ENCODE results near the gene MRPL12. TPM values are rescaled to one million over a fixed set of nuclear protein-coding genes. Genes with fewer than 3 reads are reported as not detected.
"Not testable (repeated sequence)": the region's sequence is repeated elsewhere in the genome, so short reads cannot be mapped to it uniquely, and the experiment has no call there.

MRPL12 gene
- polyA plus RNA-seq (2012; ENCODE audit: insufficient read depth, insufficient read length): 113 TPM

GRCh38 chr17:81702934-81703746 lies at the start of gene MRPL12:
TSS of gene MRPL12 (plus strand) at chr17:81703367. CDS start at chr17:81703502, 135 bp downstream.
- peak within 1 kb of the TSS; percentile 75 for H3K4me3 ChIP-seq (ENCODE audit: low read length)
- DNase-seq (ENCODE audit: low read depth, low spot score): peak; percentile 87

- H3K4me3 ChIP-seq (ENCODE audit: low read length): no peak overlapping the region
- DNase-seq (ENCODE audit: low read depth, low spot score): no peak
These were observed 47.6 kb upstream of the MRPL12 start for GRCh38 chr17:81655378-81656117.

- H3K4me3 ChIP-seq (ENCODE audit: low read length): no peak within 1 kb of the TSS
- no peak for DNase-seq (ENCODE audit: low read depth, low spot score)
These were observed 46.9 kb upstream of the MRPL12 start, which contains the start of gene PDE6G for GRCh38 chr17:81656118-81656743. TSS of gene PDE6G (minus strand) at chr17:81656542. CDS start at chr17:81653305, 3,237 bp downstream.

GRCh38 chr17:81656835-81657234 lies 46.3 kb upstream of the MRPL12 start:
- no peak for DNase-seq (ENCODE audit: low read depth, low spot score)

GRCh38 chr17:81659038-81659437 lies 44.1 kb upstream of the MRPL12 start:
- no peak for DNase-seq (ENCODE audit: low read depth, low spot score)

More at GRCh38 chr17:81656835-81657234, 46.3 kb upstream of the MRPL12 start:
- no peak overlapping the region for H3K4me3 ChIP-seq (ENCODE audit: low read length)

GRCh38 chr17:81660441-81660840 lies 42.7 kb upstream of the MRPL12 start:
- no peak overlapping the region for H3K4me3 ChIP-seq (ENCODE audit: low read length)
- DNase-seq (ENCODE audit: low read depth, low spot score): no peak

More at GRCh38 chr17:81659038-81659437, 44.1 kb upstream of the MRPL12 start:
- no peak overlapping the region for H3K4me3 ChIP-seq (ENCODE audit: low read length)

GRCh38 chr17:81662002-81662401 lies 41.2 kb upstream of the MRPL12 start:
- DNase-seq (ENCODE audit: low read depth, low spot score): no peak

GRCh38 chr17:81664051-81664470 lies 39.1 kb upstream of the MRPL12 start:
- H3K4me3 ChIP-seq (ENCODE audit: low read length): no peak overlapping the region
- no peak for DNase-seq (ENCODE audit: low read depth, low spot score)

More at GRCh38 chr17:81662002-81662401, 41.2 kb upstream of the MRPL12 start:
- H3K4me3 ChIP-seq (ENCODE audit: low read length): no peak overlapping the region

- peak; percentile 36 for DNase-seq (ENCODE audit: low read depth, low spot score)
- H3K4me3 ChIP-seq (ENCODE audit: low read length): peak overlapping the region; percentile 97
These were observed 37.7 kb upstream of the MRPL12 start for GRCh38 chr17:81665205-81666091.

- no peak for DNase-seq (ENCODE audit: low read depth, low spot score)
These were observed 37.1 kb upstream of the MRPL12 start for GRCh38 chr17:81666092-81666341.

GRCh38 chr17:81666342-81667191 lies 36.6 kb upstream of the MRPL12 start, which contains the start of the genes CCDC137 and OXLD1:
TSS of gene CCDC137 (plus strand) at chr17:81666737. CDS start at chr17:81666767, 30 bp downstream.
TSS of gene OXLD1 (minus strand) at chr17:81666605. CDS start at chr17:81666577, 28 bp downstream.
- peak within 1 kb of the TSS; percentile 97 for H3K4me3 ChIP-seq (ENCODE audit: low read length)
- DNase-seq (ENCODE audit: low read depth, low spot score): peak; percentile 91

More at GRCh38 chr17:81666092-81666341, 37.1 kb upstream of the MRPL12 start:
- peak overlapping the region; percentile 97 for H3K4me3 ChIP-seq (ENCODE audit: low read length)

GRCh38 chr17:81667754-81668153 lies 35.4 kb upstream of the MRPL12 start:
- no peak for DNase-seq (ENCODE audit: low read depth, low spot score)
- H3K4me3 ChIP-seq (ENCODE audit: low read length): peak overlapping the region; percentile 28

- H3K4me3 ChIP-seq (ENCODE audit: low read length): no peak overlapping the region
- no peak for DNase-seq (ENCODE audit: low read depth, low spot score)
These were observed 30.7 kb upstream of the MRPL12 start for GRCh38 chr17:81672504-81672903.

- DNase-seq (ENCODE audit: low read depth, low spot score): no peak
- no peak overlapping the region for H3K4me3 ChIP-seq (ENCODE audit: low read length)
These were observed 30.2 kb upstream of the MRPL12 start for GRCh38 chr17:81672954-81673353.

GRCh38 chr17:81673561-81674258 lies 29.5 kb upstream of the MRPL12 start:
- H3K4me3 ChIP-seq (ENCODE audit: low read length): no peak overlapping the region
- no peak for DNase-seq (ENCODE audit: low read depth, low spot score)

- not testable (repeated sequence) for DNase-seq (ENCODE audit: low read depth, low spot score)
These were observed 27.5 kb upstream of the MRPL12 start for GRCh38 chr17:81675515-81676221.

More at GRCh38 chr17:81675515-81676221, 27.5 kb upstream of the MRPL12 start:
- H3K4me3 ChIP-seq (ENCODE audit: low read length): not testable (repeated sequence)

Measured in Jurkat, Clone E6-1 (cell line).